Activated T-cell treated with anti-CD3 and anti-CD28 coated beads, Interleukin-2, amount 50 U/mL, for 48 hours (primary cell): Measurements from ENCODE around the gene PLCH2.

Experiments used
- DNase-seq, 2 experiments: peaks; one replicate each; pipeline ENCODE4 v3.0.0-alpha.2; 2020

Gene PLCH2

DNA sequence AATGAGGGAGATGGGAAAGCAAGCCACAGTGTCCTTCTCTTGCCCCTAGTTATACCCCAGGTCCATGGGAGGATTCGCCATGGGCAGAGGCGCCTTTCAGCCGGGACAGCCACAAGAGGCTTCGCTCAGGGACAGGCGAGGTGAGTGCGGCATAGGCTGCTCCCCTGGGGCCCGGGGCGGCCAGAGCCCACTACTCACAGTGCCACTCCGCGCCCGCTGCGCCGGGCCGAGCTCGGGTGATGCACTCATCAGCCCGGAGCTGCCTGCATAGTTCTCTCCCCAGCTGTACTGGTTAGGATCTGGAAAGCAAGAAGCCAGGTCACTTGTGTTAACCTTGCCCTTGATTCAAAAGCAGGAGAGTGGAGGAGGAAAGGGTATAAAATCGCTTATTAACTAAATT, 41.9 kb downstream of the PLCH2 start:
- no peak for DNase-seq

- no peak for DNase-seq
Measured at GRCh38 chr1:2518528-2518927, 42.4 kb downstream of the PLCH2 start.

GRCh38 chr1:2519029-2519685, 43.1 kb downstream of the PLCH2 start:
- no peak for DNase-seq

DNA sequence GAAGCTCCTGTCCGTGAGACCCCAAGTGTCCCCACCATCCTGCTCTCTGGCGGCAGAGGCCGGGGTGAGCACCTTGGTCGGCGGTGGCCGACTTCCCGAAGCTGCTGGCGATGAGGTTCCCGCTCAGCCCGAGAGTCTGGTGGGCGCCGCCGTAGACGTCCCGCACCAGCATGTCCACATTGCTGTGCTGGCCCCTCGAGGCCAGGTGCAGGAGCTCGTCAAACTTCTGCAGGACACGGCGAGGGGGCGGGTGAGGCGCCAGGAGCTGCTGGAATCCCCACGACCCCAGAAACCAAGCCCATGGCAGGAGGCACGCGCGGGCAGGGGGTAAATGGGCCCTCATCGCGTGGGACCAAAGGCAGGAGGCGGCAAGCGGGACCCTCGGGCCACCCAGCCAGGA, 43.6 kb downstream of the PLCH2 start:
- no peak for DNase-seq

DNA sequence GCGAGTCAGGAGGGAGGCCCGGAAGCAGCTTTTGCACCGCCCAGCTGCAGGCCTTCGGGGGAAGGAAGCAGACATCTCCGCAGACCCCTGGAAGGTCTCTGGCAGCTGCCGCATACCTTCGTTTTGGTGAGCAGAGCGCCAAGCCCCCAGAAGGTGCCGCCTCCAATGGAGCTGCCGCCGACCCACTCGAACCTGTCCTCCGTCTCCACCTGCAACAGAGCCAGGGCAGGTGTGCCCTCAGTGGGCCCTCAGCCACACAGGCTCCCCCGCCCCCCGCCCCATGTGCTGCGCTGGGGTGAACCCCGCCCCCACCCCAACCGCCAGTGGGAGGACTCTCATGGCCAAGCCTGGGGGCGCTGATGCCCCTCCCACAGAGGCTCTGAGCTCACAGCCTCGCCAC, 44.1 kb downstream of the PLCH2 start:
- DNase-seq: no peak

- DNase-seq: no peak
Measured at GRCh38 chr1:2520806-2521205, 44.7 kb downstream of the PLCH2 start.

- no peak for DNase-seq
Measured at GRCh38 chr1:2522230-2522629, 46.1 kb downstream of the PLCH2 start.

DNA sequence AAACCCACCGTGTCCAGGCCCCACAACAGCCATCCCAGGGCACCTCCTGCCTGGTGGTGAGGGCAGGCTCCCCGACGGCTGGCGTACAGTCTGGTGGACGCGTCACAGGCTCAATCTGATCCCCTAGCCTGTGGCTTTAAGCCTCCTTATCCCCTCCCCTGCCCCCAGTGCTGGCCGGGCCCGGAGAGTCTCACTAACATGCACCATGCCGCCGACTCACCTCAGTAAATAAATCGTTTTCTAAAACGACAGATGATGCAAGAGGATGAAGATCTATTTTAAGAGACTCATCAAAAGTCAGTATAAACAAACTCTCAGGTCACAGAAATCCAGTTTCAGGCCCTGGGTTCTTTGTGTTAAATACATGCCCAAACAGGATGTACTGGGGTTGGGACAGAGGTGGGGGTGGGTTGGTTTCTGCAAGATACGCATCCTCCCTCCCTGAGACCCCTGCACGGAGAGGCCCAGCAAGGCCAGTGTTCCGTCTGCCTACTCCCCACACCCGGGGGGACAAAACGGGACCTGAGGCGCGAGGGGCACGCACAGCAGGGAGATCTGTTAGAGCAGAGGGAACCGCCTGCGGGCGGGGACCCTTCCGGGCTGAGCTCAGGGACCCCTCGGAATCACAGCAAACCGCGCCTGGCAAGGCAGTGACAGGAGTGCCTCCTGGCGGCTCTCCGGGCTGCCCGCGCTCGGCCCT, 47.3 kb downstream of the PLCH2 start:
- peak; percentile 51 to 61 for DNase-seq

- peak in 1 of 2 experiments; percentile 56 for DNase-seq
Measured at GRCh38 chr1:2523891-2524609, 48.0 kb downstream of the PLCH2 start.

GRCh38 chr1:2525572-2525919, 49.5 kb downstream of the PLCH2 start:
- peak in 1 of 2 experiments; percentile 37 for DNase-seq

DNA sequence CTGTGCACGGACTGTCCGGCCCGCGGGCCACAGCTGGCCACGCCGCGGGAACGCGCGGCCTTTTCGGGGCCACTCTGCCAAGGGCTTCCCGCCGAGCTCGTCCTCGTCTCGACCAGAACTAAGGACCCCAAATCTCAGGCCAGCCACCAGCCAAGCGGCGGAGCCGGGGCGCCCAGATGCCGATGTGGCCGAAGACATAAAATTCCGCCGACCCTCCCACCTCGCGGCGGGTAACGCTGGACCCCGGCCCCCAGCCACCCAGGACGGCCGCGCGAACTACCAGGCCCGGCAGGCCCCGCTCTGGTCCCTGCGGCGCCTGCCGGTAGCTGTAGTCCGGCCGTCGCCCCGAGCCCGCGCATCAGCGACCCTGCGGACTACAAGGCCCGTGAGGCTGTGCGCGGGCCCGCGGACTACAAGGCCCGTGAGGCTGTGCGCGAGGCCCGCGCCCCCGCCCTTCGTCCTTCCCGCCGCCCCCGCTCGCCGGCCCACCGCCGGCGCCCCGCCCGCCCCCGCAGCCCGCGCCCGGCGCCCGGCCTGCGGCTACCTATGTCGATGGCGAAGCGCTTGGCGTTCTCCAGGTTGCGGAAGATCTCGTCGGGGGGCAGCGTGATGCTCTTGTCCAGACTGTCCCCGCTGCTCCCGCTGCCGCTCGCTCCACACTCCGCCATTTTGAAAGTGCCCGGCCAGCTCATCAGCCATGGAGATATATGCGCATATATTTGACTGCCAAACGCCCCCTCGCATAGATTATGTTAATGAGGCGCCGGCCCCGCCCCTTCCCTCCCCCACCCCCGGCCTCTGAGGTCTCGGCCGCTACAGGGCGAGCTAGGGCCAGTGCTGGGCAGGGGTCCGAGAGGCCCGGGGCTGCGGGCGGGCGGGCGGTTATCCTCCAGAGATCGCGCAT, 50.1 kb downstream of the PLCH2 start, which contains the start of gene PANK4:
Gene PANK4, minus strand, starts transcription at position 677 of the 904 bp plus-strand sequence. Its CDS starts 9 bp downstream, at position 668.
- peak; percentile 91 for DNase-seq

DNA sequence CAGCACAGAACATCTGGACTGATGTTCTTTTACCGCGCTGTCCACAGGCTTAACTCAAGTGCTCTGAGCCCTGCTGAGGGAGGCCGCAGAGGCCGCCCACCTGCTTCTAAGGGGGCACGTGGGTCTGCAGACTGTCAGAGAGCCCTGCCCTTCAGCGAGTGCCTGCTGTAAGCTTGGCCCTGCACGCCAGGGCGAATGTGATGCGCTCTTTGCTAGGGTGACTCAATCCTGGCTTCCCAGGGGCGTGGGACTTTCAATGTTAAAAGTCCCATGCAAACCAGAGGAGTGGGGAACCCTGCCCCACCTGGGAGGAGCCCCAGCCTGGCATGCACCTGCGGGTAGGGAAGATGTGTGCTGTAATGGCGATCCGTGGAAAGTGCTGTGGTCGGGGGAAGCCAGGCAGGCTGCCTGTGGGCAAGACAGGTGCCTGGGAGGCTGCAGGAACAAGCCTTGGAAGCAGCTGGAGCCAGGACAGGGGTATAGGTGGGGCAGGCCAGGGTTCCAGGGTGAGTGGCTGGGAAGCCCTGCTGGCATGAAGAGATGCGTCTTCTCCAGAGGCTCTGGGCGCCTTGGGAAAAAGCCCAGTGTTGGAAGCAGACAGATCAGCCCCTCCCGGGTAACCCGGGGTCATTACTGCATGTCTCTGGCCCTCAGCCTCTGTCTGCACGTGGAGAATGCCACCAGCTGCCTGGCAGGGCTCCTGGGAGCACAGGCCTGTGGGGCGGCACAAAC, 50.9 kb downstream of the PLCH2 start:
- DNase-seq: peak; percentile 80 to 84

DNA sequence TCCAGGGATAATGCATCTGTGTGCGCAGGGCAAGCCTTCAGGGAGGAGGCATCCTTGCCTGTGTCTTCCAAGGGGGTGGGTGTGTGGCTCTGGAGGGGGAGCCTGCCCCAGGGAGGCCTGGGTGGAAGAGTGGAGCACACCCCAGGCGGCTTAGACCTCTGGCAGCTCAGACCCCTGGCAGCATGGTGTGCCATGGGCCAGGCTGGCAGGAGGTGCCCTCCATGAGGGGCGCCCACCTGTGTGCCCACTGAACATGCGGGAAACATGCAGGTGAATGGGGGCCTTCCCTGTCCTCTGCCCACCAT, 51.4 kb downstream of the PLCH2 start:
- DNase-seq: no peak

DNA sequence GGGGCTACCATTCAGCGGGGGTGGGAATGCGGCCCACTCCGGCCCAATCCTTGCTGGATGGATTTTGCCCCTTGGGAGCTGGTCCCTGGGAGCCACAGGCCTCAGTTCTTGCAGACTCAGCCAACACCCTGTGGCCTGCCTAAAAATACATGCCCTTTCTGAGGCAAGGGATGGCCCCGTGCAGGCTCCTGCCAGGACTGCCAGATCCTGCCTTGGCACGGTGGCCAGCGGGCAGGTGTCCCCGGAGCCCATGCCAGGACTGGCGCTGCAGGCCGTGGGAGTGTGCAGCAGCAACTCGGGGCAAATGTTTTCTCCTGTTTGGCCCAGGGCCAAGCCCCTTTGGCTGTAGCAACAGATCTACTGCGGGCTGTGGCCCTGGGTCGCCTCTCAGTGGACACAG, 51.9 kb downstream of the PLCH2 start:
- no peak for DNase-seq

DNA sequence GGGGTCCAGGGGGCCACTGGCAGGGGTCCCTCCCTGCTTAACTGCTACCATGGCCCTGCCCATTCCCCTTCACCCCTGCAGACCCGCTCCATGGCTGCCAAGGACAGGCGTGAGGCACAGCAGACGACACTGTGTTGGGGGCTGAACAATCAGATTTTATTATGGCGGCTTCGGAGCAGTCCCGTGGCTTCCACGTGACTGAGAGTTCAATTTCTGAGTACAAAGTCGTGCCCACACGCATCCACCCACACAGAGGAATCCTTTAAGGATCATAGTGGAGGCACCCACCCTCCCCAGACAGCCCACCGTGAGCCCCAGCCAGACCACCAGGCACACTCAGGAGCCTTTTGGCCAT, 52.5 kb downstream of the PLCH2 start:
- DNase-seq: no peak

DNA sequence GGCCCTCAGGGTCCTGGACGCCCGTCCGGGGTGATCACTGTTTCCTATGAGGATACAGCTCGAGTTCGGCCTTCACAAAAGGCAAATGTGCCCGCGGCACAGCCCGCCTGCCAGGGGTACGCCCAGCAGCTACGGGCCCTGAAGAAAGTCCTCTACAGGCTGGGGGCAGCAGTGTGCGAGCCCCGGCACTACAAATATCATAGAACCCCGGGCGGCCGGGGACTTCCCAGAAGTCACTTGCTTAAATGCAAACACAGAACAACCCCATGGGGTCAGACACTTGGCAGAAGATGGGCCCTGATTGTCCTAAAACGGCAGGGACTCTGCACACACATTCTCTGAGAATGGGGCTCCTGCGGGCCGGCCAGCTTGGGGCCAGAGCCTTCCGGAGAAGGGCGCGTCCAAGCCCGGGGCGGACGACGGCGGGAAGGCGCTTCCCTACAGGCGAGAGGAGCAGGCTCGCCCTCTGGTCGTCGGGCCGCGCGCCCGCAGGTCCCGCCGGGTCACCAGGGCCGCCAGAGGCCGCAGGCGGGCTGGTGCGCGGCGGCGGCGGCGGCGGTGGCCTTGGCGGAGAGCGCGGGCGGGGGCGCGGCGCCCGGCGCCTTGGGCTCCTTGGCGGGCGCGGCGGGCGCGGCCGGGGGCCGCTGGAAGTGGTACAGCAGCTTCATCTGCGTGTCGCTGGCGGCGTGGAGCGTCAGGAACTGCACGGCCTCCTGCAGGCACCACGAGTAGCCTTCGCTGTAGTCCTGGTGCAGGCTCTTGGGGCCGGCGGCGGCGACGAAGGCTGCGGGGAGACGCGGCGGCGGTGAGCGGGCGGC, 53.1 kb downstream of the PLCH2 start:
- DNase-seq: peak; percentile 53 to 55

DNA sequence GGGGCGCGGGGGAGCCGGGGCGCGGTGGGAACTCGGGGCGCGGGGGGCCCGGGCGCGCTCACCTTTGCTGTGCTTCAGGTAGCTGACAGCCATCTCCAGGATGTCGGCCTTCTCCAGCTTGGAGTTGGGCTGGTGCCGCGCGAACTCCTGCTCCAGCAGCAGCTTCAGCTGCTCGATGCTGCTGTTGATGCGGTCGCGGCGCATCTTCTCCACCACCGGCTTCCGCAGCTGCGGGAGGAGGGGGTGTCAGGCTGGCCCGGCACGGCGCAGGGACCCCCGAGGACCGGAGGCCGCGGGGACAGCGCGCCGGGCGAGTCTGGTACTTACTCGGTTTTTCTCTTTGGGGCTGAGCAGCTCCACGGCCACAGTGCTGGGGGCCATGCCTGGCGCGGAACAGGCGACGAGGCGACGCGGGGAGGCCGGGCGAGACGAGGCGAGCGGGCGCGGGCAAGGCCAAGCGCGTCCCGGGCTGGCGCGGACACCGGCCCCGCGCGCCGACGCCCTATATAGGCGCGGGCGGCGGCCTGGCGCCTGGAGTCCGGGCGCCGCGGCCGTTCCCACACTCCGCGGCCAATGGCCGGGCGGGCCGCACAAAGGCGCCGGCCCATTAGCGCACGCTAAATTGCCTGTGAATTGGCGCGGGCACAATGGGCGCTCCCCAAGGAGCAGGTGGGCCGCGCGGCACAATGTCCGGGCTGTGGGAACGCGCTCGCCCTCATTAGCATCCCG, 53.9 kb downstream of the PLCH2 start, which contains the start of gene HES5:
Gene HES5, minus strand, starts transcription at position 480 of the 729 bp plus-strand sequence. Its CDS starts 99 bp downstream, at position 381.
- DNase-seq: peak; percentile 39 to 46

DNA sequence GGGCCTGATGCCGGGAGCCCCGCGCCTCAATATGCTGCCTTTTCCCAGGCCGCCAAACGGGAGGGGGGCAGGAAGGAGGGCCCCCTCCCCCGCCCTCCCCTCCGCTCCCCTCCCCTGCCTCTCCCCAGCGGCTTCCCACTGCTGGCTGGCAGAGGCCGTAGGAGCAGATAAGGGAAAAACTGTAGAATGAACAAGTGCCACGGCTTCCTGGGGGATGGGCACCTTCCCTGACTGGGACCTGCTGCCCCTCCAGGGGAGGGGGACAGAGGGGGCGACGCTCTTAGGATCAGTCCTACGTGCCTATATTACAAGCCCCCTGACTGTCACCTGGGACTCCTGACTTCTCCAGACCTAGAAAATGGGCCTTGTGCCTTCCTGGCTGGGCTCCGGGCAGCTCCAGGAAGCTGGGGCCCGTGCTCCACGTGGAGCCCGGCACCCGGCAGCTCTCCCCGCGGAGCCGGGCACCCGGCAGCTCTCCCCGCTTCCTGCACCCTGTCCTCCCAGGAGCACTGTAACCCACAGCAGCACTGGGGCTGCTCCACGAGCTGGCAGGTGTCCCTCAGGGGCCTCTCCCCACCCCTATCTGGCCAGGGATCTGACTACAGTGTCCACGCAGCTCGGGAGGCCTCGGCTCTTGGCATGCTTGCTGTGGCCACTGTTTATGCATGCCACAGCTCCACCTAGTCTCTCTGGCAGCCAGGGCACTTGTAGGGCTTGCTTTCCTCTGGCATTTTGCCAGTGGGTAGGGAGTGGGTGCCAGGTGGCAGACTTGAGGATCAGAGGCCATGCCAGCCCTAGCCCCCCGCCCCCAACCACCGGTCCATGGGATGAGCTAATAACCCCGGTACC, 54.6 kb downstream of the PLCH2 start:
- DNase-seq: peak in 1 of 2 experiments; percentile 31

DNA sequence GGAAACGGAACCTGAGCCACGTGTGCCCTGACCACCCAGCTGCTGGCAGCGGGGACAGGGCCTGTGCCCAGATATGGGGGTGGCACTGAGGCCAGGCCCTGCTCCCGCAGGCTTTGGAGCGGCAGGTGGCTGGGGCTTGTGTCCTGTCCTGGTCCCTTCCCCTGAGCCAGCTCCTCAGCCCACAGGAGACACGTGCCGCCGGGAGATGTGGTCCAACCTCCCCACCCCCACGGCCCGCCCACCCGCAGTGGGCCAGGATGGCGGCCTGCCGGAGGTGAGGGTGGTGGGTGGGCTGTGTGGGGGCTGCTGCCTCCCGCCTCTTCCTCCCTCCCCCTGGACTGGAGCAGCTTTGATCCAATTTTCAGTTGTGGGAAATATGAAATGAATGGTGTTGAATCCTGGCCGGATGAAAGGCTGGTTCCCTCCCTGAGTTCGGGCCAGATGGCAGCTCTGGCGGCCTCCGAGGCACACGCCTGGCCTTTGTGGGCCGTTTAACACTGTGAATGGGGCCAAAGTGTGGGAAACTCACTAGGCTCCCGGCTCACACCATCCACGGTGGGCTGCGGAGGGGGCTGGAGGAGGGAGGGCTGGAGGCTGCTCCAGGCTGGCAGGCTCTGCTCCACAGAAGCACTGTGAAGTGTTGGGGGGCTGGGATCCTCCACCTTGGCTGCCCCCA, 56.5 kb downstream of the PLCH2 start:
- no peak for DNase-seq
